ENCODE results near the gene UBE2V1.

UBE2V1 gene

DNA sequence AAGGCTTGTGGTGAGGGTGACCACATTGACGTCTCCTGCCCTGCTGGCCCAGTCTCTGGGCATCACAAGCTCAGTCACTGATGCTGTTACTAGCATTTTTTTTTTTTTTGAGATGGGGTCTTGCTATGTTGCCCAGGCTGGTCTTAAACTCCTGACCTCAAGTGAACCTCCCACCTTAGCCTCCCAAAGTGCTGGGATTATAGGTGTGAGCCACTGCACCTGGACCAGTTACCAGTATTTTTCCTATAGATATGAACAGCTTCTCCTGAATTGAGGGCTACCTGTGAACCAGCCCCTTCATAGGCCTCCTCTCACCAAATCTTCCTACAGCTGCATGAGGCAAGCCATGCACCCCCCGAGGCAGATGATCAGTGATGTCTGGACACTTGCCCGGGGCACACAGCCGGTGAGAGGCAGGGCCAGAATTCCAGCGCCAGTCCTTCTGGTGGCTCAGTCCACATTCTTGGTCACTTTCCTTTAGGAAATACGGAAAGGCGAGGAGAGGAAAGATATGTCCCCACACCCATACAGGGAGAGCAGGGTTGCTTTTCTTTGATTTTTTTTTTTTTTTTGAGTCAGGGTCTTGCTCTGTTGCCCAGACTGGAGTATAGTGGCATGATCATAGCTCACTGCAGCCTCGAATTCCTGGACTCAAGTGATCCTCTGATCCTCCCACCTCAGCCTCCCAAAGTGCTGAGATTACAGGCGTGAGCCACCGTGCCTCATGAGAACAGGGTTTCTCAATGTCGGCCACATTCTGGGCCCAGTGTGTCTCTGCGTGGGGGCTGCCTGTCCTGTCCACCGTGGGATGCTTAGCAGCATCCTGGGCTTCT is 50.7 kb downstream of the UBE2V1 start:
- no peak for DNase-seq (ENCODE audit: low read depth)

DNA sequence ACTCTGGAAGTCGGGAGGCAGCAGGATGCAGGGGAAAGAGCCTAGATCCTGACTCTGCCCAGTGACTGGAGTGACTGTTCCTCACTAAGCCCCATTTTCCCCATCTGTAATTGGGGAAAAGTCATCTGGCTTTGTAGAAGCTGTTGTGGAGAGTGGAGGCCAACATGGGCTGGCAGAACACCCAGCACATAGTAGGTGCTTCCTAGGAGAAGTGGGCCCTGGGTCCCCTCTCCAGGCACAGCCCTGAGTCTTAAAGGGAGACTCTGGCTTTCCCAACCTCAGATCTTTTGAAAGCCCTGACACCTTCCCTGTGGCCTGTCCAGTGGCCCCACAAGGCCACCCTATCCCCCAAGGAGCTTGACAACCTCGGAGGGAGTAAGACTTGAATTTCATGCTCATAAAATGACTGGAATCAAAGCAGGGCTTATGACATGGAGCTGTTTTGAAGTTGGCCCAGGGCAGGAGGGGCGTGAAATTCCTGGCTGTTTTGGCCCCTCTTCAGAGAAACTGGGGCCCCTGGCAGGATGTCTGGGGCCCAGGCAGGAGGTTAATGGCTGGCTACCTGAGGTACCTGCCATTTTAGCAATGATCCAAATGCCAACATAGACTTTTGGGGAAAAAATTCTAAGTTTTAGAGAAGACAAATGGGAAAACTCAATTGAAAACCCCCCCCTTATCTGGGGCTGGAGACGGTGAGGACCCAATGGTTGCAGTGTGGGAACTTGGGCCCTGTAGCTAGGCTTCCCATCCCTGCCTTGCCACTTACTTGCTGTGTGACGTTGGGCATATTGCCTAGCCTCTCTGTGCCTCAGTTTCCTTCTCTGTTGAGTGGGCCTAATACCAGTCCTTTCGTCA is 51.6 kb downstream of the UBE2V1 start:
- no peak for DNase-seq (ENCODE audit: low read depth)

DNA sequence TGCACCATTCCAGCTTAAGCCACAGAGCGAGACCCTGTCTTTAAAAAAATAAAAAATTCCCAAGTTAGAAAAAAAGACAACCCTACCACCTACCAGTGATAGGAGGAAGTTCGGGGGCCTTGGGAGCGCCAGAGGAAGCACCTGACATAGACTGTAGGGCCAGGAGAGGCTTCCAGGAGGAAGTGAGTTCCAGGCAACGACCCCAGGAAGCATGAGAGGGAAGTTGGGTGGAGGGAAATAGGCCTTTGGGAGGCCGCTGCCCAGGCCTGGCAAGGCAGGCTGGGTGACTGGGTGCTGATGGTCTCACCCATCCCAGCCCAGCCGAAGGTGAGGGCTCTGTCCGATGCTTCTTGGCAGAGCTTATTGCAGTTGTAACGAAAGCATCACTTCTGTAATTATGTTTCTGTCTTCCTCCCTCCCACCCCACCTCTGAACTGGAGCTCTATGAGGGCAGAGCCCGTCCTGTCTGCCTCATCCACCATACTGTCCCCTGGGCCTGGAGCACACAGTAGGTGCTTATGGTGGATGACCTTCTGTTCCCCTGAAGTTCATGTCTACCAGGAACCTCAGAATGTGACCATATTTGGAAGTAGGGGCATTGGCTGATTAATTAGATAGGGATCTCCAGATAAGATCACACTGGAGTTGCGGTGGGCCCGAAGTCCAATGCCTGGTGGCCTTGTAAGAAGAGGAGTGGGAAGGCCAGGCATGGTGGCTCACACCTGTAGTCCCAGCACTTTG is 54.1 kb downstream of the UBE2V1 start:
- DNase-seq (ENCODE audit: low read depth), result no peak

DNA sequence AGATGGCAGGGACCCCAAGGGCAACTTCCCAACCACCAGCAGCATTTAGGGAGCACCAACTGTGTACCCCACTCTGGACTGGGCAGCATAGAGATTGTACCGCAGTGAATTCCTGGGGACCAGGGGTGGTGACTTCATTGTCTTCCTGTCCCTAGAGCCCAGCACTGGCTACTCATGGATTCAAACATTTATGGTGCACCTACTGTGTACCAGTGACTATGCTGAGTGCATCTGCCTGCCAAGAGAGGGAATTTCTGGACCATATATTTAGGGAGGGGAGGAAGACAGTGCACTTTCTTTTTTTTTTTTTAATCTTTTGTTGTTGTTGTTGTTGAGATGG is 55.3 kb downstream of the UBE2V1 start:
- DNase-seq (ENCODE audit: low read depth), result no peak

DNA sequence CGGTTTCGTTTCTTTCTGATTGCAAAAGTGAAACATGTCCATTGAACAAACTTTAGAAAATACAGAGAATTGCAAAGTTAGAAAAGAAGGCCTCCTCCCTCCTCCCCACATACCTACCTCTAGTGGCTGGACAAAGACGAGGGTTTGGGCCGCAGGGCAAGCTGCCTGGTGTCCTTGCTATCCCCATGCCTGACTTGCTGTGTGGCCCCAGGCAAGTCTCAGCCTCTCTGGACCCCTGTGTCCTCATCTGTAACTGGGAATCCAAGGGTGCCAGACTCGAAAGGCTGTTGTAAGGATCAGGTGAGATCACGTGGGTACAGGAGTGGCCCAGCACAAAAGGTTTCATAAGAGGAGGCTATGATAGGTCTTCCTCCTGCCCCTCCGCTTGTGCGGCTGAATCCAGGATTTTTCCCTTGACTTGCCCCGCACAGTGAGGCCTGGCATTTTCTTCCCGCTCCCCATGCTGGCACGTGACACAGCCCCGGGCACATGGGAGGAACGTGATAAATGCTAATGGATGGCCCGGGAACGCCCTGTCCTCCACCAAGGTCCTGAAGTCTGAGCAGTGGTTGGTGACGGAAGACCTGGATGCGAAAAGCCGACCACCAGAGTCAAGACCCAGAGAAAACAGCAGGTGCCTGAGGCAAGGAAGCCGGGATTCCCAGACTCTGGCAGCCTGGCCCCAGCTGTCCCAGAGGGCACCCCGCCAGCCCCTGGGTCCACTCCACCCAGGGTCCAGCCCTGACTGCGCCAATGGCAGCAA is 55.8 kb downstream of the UBE2V1 start:
- DNase-seq (ENCODE audit: low read depth), result no peak

DNA sequence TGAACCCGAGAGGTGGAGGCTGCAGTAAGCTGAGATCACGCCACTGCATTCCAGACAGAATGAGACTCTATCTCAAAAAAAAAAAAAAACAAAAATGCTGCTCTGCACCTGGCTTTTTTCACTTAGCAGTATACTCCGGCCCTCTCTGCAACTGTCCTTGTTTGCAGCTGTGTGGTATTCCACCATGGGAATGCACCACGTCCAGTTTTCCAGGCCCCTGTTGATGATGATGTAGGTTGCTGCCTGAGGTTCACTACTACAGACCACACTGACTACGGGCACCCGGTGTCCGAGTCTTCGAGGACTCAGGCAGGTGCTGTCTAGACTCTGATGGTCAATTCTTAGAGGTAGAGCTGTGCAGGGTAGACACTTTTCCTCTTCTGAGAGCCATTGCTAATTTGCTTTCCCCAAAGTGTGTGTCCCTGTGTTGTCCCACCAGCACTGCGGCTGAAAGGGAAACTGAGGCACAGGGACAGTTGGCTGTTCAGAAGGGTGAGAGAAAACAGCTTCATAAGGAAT is 56.5 kb downstream of the UBE2V1 start:
- no peak for DNase-seq (ENCODE audit: low read depth)

DNA sequence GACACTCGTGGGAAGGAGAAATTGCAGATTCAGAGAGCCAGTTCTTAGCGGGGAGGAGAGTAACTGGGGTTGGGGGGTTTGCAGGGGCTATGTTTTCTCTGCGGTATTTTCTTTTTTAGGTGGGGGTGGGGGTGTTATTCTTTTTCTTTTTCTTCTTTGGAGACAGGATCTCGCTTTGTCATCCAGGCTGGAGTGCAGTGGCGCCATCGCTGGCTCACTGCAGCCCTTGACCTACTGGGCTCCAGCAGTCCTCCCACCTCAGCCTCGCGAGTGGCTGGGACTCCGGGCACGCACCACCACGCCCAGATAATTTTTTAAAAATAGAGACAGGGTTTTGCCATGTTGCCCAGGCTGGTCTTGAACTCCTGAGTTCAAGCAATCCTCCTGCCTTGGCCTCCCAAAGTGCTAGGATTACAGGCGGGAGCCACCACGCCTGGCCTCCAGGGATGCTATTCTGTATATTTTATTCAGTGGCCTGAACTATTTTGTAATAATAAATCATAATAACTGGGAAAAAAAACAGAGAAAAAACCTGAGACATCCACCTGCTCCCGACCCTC is 57.3 kb downstream of the UBE2V1 start:
- no peak for DNase-seq (ENCODE audit: low read depth)

DNA sequence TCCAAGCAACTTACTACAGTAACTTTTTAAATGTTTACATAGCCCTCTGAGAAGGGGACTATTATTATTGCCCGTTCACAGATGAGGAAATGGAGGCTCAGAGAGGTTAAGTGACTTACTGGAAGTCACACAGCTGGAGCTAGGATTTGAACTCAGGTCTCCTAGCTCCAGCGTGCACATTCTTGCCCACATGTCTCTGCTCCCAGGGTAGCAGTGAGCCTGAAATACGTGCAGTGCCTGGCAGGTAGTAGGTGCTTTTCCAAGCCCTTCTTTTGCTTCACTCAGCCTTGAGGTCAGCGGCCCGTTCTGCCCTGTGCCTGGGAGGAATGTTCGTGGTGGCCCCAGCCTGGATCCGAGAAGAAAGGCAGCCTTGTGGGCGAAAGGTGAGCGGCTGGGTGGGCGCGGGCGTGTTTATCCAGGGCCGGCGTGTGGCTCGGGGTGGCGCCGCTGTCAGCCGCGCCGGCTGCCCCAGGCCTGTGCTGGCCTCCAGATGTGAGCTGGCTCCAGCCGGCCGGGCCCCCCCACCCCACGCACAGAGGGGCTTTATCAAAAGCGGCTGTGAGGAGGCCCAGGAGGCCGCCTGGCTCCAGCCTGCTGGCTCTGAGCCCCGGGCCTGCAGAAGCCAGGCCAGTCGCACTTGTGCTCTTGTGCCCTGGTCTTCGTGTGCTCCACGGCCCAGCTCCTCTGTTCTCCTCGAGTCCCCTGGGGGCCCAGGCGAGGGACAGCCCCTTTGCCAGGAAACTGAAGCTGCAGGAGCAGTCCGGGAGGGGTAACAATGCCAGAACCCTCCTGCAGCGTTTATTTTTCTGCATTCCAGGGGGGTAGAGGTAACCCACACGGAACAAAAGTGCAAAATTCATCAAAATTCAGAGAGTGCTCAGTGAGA is 58.1 kb downstream of the UBE2V1 start:
- DNase-seq (ENCODE audit: low read depth), result no peak

DNA sequence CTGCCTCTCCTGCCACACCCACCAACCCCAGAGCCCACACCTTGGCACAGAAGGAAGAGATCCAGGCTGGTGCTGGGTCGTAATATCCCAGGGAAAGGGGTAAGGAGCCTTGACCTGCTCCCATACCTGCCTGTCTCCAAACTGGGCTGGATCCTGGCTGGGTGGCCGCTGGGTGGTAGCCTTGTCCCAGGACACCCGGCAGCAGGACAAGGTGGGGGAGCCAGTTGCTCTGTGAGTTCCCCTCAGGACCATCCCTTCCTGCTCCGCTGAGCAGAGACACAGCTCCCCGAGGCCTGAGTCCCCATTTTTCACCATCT is 58.8 kb downstream of the UBE2V1 start:
- no peak for DNase-seq (ENCODE audit: low read depth)

DNA sequence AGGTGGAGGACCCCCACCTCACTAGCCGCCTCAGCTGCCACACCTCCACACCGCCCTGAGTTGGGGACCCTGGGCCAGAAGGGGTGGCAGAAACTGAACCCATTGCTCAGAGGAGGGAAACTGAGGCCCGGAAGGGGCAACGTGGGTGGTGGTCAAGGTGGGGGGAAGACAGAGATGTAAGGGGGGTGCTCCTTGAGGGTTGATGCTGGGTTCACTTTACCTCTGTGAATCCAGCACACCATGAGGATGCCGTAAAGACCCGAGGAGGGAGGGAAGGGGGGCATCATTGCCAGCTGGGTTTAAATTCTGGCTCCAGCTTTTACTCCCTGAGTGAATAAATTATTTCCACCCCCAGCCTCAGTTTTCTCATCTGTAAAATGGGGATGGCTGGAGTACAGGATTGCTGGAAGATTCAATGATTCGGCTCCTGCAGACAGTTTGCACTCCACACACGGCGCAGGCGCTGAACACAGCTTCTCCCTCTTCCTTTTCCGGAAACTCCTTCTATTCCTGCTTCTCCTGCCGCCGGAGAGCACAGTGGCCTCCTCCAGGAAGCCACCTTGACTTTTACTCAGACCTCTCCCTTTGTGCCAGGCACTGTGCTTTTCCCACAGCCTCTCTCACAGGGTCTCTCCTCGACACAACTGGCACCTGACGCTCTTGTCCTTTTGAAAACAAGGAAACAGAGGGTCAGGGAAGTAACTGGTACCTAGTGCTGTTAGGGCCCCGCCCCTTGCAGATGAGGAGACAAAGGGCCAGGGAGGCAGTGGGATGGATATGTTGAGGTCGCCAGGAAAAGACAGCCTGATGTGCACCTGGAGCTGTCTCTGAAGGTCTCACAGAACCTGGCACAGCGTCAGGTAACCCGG is 59.4 kb downstream of the UBE2V1 start:
- no peak for DNase-seq (ENCODE audit: low read depth)

DNA sequence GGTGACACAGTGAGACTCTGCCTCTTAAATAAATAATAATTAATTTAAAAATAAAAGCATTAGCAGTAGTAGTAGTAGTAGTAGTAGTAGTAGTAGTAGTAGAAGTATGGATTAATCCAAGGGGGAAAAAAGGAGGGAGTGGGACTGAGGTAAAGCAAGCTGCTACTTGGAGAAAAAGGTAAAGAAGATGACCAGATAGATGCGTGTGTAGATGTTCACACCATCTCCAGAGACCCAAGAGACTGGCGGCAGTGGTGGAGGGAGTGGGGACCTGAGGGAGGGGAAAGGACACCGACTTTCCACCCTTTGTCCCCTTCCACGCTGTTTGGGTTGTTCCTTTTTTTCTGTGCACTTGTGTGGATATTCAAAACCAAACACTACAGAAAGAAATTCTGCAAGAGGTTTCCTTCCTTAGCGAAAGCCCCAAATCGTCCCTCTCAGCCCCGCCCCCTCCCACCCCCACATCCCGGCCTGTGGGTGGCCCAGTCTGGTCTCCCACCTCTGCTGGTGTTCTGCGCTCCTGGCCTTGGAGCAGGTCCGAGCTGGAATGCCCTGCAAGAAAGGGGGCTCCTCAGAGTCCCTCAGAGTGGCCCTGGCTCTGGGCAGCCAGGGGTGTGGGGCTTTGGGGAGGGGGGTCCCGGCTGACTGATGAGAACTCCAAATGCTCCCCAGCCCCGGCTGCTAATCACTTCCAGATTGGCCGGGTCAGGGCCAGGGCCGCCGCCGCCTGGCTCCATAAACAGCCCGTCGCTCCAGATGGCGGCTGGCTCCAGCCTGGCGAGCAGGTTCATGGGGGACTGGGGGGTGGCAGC is 60.2 kb downstream of the UBE2V1 start:
- DNase-seq (ENCODE audit: low read depth), result no peak

DNA sequence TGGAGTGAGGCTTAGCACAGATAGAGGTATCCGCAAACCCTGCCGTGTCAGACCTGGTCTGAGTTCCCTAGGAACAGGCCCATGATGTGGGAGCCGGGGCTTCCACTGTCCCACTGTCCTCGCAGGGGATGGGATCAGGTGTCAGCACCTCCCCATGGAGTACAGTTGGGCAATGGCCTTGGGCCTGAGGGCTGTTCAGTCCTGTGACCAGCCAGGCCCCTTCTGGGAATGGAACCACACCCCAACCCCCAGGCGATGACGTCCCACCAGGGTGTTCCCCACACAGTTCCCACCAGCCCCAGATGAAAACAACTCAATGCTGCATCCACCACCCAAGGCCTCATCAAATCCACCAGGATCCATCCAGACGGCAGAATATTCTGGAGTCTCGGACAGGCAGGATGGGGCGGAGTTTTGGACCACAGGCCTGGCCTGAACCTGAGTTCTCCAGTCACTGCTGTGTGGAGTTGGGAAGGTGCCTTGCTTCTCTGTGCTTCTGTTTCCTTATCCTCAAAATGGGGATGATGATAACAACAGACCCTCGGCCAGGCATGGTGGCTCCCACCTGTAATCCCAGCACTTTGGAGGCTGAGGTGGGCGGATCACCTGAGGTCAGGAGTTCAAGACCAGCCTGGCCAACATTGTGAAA is 62.2 kb downstream of the UBE2V1 start:
- DNase-seq (ENCODE audit: low read depth), result no peak

DNA sequence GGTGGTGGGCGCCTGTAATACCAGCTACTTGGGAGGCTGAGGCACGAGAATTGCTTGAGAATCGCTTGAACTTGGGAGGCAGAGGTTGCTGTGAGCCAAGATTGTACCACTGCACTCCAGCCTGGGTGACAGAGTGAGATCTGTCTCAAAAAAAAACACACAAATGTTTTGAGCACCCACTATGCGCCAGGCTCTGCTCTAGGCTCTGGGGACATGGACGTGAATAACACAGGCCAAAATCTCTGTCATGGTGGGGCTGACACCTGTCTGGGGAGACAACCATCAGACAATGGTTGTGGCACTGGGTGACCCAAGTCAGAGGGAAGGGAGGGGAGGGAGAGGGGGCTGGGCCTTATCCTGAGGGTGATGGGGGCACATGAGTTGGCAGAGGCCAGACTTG is 62.7 kb downstream of the UBE2V1 start:
- no peak for DNase-seq (ENCODE audit: low read depth)

DNA sequence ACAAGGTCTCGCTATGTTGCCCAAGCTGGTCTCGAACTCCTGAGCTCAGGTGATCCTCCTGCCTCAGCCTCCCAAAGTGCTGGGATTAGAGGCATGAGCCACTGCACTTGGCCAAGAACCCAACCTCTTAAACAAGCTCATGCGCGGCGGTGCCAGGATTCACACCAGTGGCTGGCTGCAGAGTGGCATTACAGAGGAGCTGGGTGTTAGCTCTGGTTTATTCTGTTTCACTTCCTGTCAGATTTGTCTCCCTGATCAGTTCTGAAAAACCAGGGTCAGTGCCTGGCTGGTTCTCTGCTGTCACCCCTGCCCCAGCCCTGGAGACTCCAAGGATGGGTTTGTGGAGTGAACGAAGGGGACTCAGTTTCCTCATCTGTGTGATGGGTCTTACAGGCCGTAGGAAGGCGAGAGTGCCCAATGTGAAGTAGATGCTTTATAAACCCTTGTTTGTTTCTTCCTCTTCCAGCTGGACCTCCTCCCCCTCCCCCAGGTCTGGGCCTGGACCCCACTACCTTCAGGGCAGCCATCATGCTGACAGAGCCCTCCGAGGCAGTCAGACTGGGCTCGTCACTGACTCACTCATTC is 63.4 kb downstream of the UBE2V1 start:
- DNase-seq (ENCODE audit: low read depth), result no peak

DNA sequence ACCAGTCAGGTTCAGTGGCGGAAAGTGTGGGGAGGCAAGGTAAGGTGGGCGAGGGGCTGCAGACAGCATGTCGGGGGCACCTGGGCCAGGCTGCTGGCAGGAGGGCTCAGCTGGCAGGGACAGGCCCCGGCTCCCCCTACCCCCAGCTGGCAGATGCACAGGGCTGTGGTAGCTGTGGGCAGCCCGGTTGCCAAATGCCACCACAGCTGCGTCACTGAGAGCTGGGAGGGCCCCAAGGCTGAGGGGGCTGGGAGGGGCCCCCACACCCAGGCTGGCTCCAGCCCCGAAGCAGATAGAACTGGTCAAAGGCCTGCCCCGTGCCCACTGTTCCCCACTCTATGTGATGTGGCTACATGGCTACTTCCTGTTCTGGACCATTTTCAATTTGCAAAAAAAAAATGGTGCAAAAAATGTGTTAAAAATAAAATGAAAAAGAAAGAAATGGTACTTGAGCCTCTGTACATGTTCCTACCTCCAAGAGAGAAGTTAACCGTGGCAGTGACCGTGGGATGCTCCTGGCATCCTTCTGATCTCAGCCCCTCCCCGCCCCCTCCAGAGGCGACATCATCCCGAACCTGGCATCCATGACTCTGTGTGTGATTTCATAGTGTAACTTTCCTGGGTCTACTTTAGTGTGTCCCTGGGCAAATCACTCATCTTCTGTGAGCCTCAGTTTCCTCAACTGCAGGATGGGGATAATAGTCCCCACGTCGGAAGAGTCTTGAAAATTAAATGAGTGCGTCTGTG is 64.4 kb downstream of the UBE2V1 start:
- DNase-seq (ENCODE audit: low read depth), result no peak

DNA sequence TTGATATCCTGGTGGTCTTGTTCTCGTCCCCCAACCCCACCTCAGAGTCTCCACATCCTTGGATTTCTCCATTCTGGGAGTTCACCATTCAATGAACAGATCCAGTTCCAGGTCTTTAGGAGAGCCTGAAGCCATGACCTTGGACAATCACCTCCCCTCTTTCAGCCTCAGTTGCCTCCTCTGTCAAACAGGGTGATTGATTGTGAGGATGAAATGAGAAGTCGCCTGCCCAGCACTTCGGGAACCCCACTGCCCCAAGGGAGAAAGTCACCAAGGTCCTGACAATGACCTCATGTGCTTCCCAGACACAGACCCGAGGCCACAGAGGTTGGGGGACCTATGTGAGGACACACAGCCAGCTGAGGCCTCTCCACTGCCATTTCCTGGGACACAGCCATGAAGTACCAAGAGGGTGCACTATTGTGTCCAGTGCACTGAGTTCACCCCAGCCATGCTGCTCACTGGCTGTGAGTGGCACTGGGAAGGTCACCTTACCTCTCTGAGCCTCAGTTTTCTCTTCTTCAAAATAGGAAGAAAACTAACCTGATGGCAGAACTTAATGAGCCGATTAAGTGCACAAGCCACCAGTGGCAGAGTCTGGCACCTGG is 68.5 kb downstream of the UBE2V1 start:
- DNase-seq (ENCODE audit: low read depth), result no peak
